HEK293 (cell line): ENCODE measurements around the gene CHRNE.

Experiments used
- CTCF ChIA-PET: fragments of 350-600 bp; formaldehyde crosslinking; extraction: SDS; loops from one replicate; lab custom pipeline; 2021; ENCODE audit warnings: antibody characterized with exemption; lab: Yijun Ruan, JAX
- POLR2A ChIA-PET: fragments of 300-600 bp; formaldehyde crosslinking; extraction: SDS; loops from one replicate; lab custom pipeline; 2020; ENCODE audit warnings: antibody characterized with exemption, inconsistent platforms; lab: Yijun Ruan, JAX
- H3K27ac ChIP-seq: fragments of 200-500 bp; sonication (Bioruptor generic); 2 replicates; pipeline ENCODE4 v1.5.1; 2014; ENCODE audit warnings: low read depth, low read length, control low read depth, inconsistent platforms; ENCODE audit errors: extremely low read depth
- H3K36me3 ChIP-seq, 2 experiments: fragments of 200-500 bp in 1 of 2; sonication (Bioruptor generic) in 1 of 2; 1 replicate in 1 of 2; 2 replicates in 1 of 2; pipeline ENCODE4 v1.5.1; 2014 to 2017; ENCODE audit warnings: inconsistent platforms in 2 of 2, low read length in 2 of 2; ENCODE audit not compliant: control insufficient read depth in 2 of 2, insufficient read depth in 1 of 2
- H3K4me1 ChIP-seq: fragments of 200-500 bp; sonication (Bioruptor generic); 2 replicates; pipeline ENCODE4 v1.5.1; 2014; ENCODE audit warnings: mild to moderate bottlenecking, low read length, inconsistent platforms; ENCODE audit not compliant: control insufficient read depth, insufficient read depth
- H3K4me3 ChIP-seq: 2 replicates; pipeline ENCODE4 v1.5.1; 2011; ENCODE audit warnings: low read depth, mild to moderate bottlenecking, control low read depth, low read length, moderate library complexity
- H3K9me3 ChIP-seq: fragments of 200-500 bp; sonication (Bioruptor generic); 2 replicates; pipeline ENCODE4 v1.5.1; 2014; ENCODE audit warnings: low read depth, low read length, inconsistent platforms; ENCODE audit not compliant: control insufficient read depth, insufficient read depth
- IKZF3 ChIP-seq: fragments of 450-650 bp; IDR thresholded peaks from 2 replicates; pipeline ENCODE4 v1.5.0; 2018; ENCODE audit warnings: missing biosample characterization, mild to moderate bottlenecking, missing genetic modification characterization, moderate library complexity
- KLF8 ChIP-seq: fragments of 450-650 bp; formaldehyde crosslinking; IDR thresholded peaks from 2 replicates; pipeline ENCODE4 v1.5.1; 2016; ENCODE audit warnings: missing biosample characterization, missing genetic modification characterization
- MEIS1 ChIP-seq: sonication (generic); formaldehyde crosslinking; IDR thresholded peaks from 2 replicates; pipeline ENCODE4 v1.8.1; 2022; ENCODE audit warnings: missing genetic modification reagents, mild to moderate bottlenecking, borderline replicate concordance
- PRDM1 ChIP-seq: fragments of 450-650 bp; formaldehyde crosslinking; IDR thresholded peaks from 2 replicates; pipeline ENCODE4; 2016; ENCODE audit warnings: missing biosample characterization, missing genetic modification characterization
- SP2 ChIP-seq: fragments of 450-650 bp; formaldehyde crosslinking; IDR thresholded peaks from 2 replicates; pipeline ENCODE4 v1.5.1; 2016; ENCODE audit warnings: missing biosample characterization, missing genetic modification characterization
- SP3 ChIP-seq: fragments of 450-650 bp; formaldehyde crosslinking; IDR thresholded peaks from 2 replicates; pipeline ENCODE4 v1.5.1; 2016; ENCODE audit warnings: missing biosample characterization, missing genetic modification characterization
- WT1 ChIP-seq: fragments of 450-650 bp; formaldehyde crosslinking; IDR thresholded peaks from 2 replicates; pipeline ENCODE4 v1.5.1; 2016; ENCODE audit warnings: missing biosample characterization, missing genetic modification characterization
- ZBTB17 ChIP-seq: fragments of 450-650 bp; formaldehyde crosslinking; IDR thresholded peaks from 2 replicates; pipeline ENCODE4 v1.5.1; 2016; ENCODE audit warnings: missing biosample characterization, missing genetic modification characterization
- ZBTB20 ChIP-seq: fragments of 450-650 bp; formaldehyde crosslinking; IDR thresholded peaks from 2 replicates; pipeline ENCODE4 v1.5.1; 2016; ENCODE audit warnings: missing biosample characterization, missing genetic modification characterization
- ZNF146 ChIP-seq: fragments of 450-650 bp; formaldehyde crosslinking; IDR thresholded peaks from 2 replicates; pipeline ENCODE4 v1.5.1; 2016; ENCODE audit warnings: missing biosample characterization, missing genetic modification characterization
- ZNF23 ChIP-seq: fragments of 450-650 bp; formaldehyde crosslinking; IDR thresholded peaks from 2 replicates; pipeline ENCODE4 v1.5.1; 2016; ENCODE audit warnings: missing biosample characterization, missing genetic modification characterization, borderline replicate concordance
- ZNF24 ChIP-seq: fragments of 450-650 bp; formaldehyde crosslinking; IDR thresholded peaks from 2 replicates; pipeline ENCODE4 v1.5.1; 2016; ENCODE audit warnings: missing biosample characterization, missing genetic modification characterization
- ZNF248 ChIP-seq: fragments of 450-650 bp; formaldehyde crosslinking; IDR thresholded peaks from 2 replicates; pipeline ENCODE4 v1.5.1; 2017; ENCODE audit warnings: missing biosample characterization, missing genetic modification characterization
- ZNF292 ChIP-seq: fragments of 450-650 bp; formaldehyde crosslinking; IDR thresholded peaks from 2 replicates; pipeline ENCODE4 v1.5.1; 2016; ENCODE audit warnings: low read depth, missing biosample characterization, missing genetic modification characterization, borderline replicate concordance
- ZNF341 ChIP-seq: fragments of 450-650 bp; formaldehyde crosslinking; IDR thresholded peaks from 2 replicates; pipeline ENCODE4; 2016; ENCODE audit warnings: low read depth, missing biosample characterization, missing genetic modification characterization
- ZNF354C ChIP-seq: fragments of 450-650 bp; formaldehyde crosslinking; IDR thresholded peaks from 2 replicates; pipeline ENCODE4 v1.5.1; 2016; ENCODE audit warnings: missing biosample characterization, missing genetic modification characterization, low read depth, borderline replicate concordance
- ZNF391 ChIP-seq: fragments of 450-650 bp; formaldehyde crosslinking; IDR thresholded peaks from 2 replicates; pipeline ENCODE4 v1.5.1; 2016; ENCODE audit warnings: low read depth, missing biosample characterization, missing genetic modification characterization, borderline replicate concordance
- ZNF521 ChIP-seq: fragments of 450-650 bp; formaldehyde crosslinking; IDR thresholded peaks from 2 replicates; pipeline ENCODE4 v1.5.1; 2017; ENCODE audit warnings: missing biosample characterization, mild to moderate bottlenecking, missing genetic modification characterization
- ZNF548 ChIP-seq: fragments of 450-650 bp; formaldehyde crosslinking; IDR thresholded peaks from 2 replicates; pipeline ENCODE4 v1.5.1; 2016; ENCODE audit warnings: missing biosample characterization, missing genetic modification characterization
- ZNF555 ChIP-seq: fragments of 450-650 bp; formaldehyde crosslinking; conservative IDR thresholded peaks from 2 replicates; pipeline ENCODE4 v1.5.1; 2017; ENCODE audit warnings: missing biosample characterization, mild to moderate bottlenecking, missing genetic modification characterization, inconsistent platforms
- ZNF571 ChIP-seq: fragments of 450-650 bp; formaldehyde crosslinking; IDR thresholded peaks from 2 replicates; pipeline ENCODE4 v1.5.0; 2017; ENCODE audit warnings: missing biosample characterization, missing genetic modification characterization
- ZNF580 ChIP-seq: fragments of 450-650 bp; formaldehyde crosslinking; IDR thresholded peaks from 2 replicates; pipeline ENCODE4 v1.5.1; 2016; ENCODE audit warnings: missing biosample characterization, missing genetic modification characterization
- ZNF596 ChIP-seq: fragments of 450-650 bp; IDR thresholded peaks from 2 replicates; pipeline ENCODE4 v1.5.0; 2018; ENCODE audit warnings: missing biosample characterization, mild to moderate bottlenecking, missing genetic modification characterization, moderate library complexity
- ZNF654 ChIP-seq: fragments of 450-650 bp; formaldehyde crosslinking; IDR thresholded peaks from 2 replicates; pipeline ENCODE4 v1.5.1; 2016; ENCODE audit warnings: low read depth, missing biosample characterization, missing genetic modification characterization
- ZNF660 ChIP-seq: fragments of 450-650 bp; IDR thresholded peaks from 2 replicates; pipeline ENCODE4 v1.5.1; 2018; ENCODE audit warnings: missing biosample characterization, mild to moderate bottlenecking, missing genetic modification characterization
- ZNF792 ChIP-seq: fragments of 450-650 bp; formaldehyde crosslinking; IDR thresholded peaks from 2 replicates; pipeline ENCODE4 v1.5.1; 2016; ENCODE audit warnings: missing biosample characterization, missing genetic modification characterization
- TF ChIP-seq, protein P1 (sequence below): fragments of 450-650 bp; formaldehyde crosslinking; IDR thresholded peaks from 2 replicates; pipeline ENCODE4 v1.5.1; 2016; ENCODE audit warnings: missing biosample characterization, missing genetic modification characterization
- TF ChIP-seq, protein P2 (sequence below): sonication (generic); formaldehyde crosslinking; IDR thresholded peaks from 2 replicates; pipeline ENCODE4 v1.8.1; 2022; ENCODE audit warnings: mild to moderate bottlenecking, moderate library complexity, missing genetic modification reagents
- TF ChIP-seq, protein P3 (sequence below): fragments of 450-650 bp; formaldehyde crosslinking; IDR thresholded peaks from 2 replicates; pipeline ENCODE4 v1.5.1; 2017; ENCODE audit warnings: missing biosample characterization, mild to moderate bottlenecking, missing genetic modification characterization, moderate library complexity
- TF ChIP-seq, protein P4 (sequence below): fragments of 450-650 bp; formaldehyde crosslinking; IDR thresholded peaks from 2 replicates; pipeline ENCODE4 v1.5.1; 2016; ENCODE audit warnings: missing biosample characterization, missing genetic modification characterization

Gene CHRNE

GRCh38 chr17:4949321-4950074 is 46.6 kb upstream of the CHRNE start (continued):
- peak; percentile 74 for TF ChIP-seq ZBTB20 (tag by site-specific recombination)
- TF ChIP-seq, protein P1, sequence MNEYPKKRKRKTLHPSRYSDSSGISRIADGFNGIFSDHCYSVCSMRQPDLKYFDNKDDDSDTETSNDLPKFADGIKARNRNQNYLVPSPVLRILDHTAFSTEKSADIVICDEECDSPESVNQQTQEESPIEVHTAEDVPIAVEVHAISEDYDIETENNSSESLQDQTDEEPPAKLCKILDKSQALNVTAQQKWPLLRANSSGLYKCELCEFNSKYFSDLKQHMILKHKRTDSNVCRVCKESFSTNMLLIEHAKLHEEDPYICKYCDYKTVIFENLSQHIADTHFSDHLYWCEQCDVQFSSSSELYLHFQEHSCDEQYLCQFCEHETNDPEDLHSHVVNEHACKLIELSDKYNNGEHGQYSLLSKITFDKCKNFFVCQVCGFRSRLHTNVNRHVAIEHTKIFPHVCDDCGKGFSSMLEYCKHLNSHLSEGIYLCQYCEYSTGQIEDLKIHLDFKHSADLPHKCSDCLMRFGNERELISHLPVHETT (tag by site-specific recombination), result no peak
- TF ChIP-seq ZNF391 (tag by site-specific recombination), result peak; percentile 43; the same call in 1 of the 2 replicates

DNA sequence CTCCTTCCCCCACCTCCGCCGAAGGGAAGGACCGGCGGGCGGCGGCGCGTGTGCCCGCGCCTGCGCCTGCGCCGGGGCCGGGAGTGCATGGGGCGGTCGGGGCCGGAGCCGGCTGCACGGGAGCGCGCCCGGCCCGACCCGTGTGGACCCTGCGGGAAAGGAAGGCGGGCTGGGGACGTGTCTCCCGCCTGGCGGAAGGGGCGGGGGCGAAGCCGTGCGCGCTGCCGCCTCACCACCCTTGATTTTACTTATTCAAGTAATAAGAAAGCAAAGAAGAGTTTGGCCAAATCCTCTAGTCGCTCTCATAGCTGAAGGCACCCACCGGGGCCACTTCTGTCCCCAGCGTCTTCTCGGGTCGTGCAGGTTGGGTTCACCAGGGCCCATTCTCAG is 46.0 kb upstream of the CHRNE start:
- Histone ChIP-seq H3K4me1 (peaks cover 21% of the 10 kb centered on the region), H3K4me3 (peak overlapping the region; percentile 97), H3K36me3 (peaks cover 16 to 34% of the 10 kb centered on the region in 2 experiments), H3K27ac (peak overlapping the region; percentile 99), H3K9me3 (no peaks in the 10 kb centered on the region)
- ChIA-PET CTCF (interaction anchor here (1.2 kb wide), 1 partner anchor 9 kb away, joined by 3 read pairs; the partner anchor contains the start of genes RNF167 and SLC25A11), POLR2A (interaction anchor here (1.0 to 17.9 kb wide), 11 partner anchors 9 to 239 kb away, joined by 3 to 358 read pairs (median 7); partner anchors contain the start of genes CAMTA2, INCA1, KIF1C and PLD2)
- no peak for TF ChIP-seq ZNF580
- TF ChIP-seq, protein P2, sequence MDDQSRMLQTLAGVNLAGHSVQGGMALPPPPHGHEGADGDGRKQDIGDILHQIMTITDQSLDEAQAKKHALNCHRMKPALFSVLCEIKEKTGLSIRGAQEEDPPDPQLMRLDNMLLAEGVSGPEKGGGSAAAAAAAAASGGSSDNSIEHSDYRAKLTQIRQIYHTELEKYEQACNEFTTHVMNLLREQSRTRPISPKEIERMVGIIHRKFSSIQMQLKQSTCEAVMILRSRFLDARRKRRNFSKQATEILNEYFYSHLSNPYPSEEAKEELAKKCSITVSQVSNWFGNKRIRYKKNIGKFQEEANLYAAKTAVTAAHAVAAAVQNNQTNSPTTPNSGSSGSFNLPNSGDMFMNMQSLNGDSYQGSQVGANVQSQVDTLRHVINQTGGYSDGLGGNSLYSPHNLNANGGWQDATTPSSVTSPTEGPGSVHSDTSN (CRISPR knock-in tag), result peak; percentile 26; the same call in 1 of the 2 replicates
- no peak for TF ChIP-seq ZNF354C
- no peak for TF ChIP-seq WT1 (tag by site-specific recombination)
- TF ChIP-seq, protein P3, sequence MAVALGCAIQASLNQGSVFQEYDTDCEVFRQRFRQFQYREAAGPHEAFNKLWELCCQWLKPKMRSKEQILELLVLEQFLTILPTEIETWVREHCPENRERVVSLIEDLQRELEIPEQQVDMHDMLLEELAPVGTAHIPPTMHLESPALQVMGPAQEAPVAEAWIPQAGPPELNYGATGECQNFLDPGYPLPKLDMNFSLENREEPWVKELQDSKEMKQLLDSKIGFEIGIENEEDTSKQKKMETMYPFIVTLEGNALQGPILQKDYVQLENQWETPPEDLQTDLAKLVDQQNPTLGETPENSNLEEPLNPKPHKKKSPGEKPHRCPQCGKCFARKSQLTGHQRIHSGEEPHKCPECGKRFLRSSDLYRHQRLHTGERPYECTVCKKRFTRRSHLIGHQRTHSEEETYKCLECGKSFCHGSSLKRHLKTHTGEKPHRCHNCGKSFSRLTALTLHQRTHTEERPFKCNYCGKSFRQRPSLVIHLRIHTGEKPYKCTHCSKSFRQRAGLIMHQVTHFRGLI (tag by site-specific recombination), result no peak
- TF ChIP-seq ZNF654 (tag by site-specific recombination), result no peak
- no peak for TF ChIP-seq ZNF23 (tag by site-specific recombination)
- no peak for TF ChIP-seq ZNF24 (tag by site-specific recombination)
- TF ChIP-seq ZNF596 (tag by site-specific recombination), result no peak
- TF ChIP-seq MEIS1, result no peak
- TF ChIP-seq, protein P4, sequence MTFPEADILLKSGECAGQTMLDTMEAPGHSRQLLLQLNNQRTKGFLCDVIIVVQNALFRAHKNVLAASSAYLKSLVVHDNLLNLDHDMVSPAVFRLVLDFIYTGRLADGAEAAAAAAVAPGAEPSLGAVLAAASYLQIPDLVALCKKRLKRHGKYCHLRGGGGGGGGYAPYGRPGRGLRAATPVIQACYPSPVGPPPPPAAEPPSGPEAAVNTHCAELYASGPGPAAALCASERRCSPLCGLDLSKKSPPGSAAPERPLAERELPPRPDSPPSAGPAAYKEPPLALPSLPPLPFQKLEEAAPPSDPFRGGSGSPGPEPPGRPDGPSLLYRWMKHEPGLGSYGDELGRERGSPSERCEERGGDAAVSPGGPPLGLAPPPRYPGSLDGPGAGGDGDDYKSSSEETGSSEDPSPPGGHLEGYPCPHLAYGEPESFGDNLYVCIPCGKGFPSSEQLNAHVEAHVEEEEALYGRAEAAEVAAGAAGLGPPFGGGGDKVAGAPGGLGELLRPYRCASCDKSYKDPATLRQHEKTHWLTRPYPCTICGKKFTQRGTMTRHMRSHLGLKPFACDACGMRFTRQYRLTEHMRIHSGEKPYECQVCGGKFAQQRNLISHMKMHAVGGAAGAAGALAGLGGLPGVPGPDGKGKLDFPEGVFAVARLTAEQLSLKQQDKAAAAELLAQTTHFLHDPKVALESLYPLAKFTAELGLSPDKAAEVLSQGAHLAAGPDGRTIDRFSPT (tag by site-specific recombination), result no peak
- no peak for TF ChIP-seq ZNF555
- no peak for TF ChIP-seq ZNF660
- TF ChIP-seq ZNF521 (tag by site-specific recombination), result no peak
- TF ChIP-seq SP2, result peak; percentile 46
- no peak for TF ChIP-seq ZNF548
- TF ChIP-seq ZNF146, result no peak
- no peak; the same call in 1 of the 2 replicates for TF ChIP-seq KLF8 (tag by site-specific recombination)
- no peak for TF ChIP-seq ZNF391 (tag by site-specific recombination)
- no peak for TF ChIP-seq ZNF792 (tag by site-specific recombination)
- 0 out of 2 replicates have a peak, but pooled peaks have one; percentile 84 for TF ChIP-seq IKZF3 (tag by site-specific recombination)
- TF ChIP-seq SP3, result no peak
- no peak for TF ChIP-seq PRDM1 (tag by site-specific recombination)
- TF ChIP-seq ZNF292 (tag by site-specific recombination), result no peak
- no peak for TF ChIP-seq ZNF571
- 0 out of 2 replicates have a peak, but pooled peaks have one; percentile 5 for TF ChIP-seq ZBTB17
- TF ChIP-seq ZNF341 (tag by site-specific recombination), result peak; percentile 67
- TF ChIP-seq ZNF248 (tag by site-specific recombination), result no peak
